IPS-11a (cell line): Measurements from ENCODE around the gene SCARB1.

ENCODE experiments used
- H3K4me3 ChIP-seq: one replicate; pipeline ENCODE4 v1.5.1; 2013; ENCODE audit warnings: low read depth, low read length, control low read depth

SCARB1 gene

GRCh38 chr12:124778411-124778810, 85.3 kb downstream of the SCARB1 start:
- H3K4me3 ChIP-seq, result no peak overlapping the region

- no peak overlapping the region for H3K4me3 ChIP-seq
Observed at GRCh38 chr12:124777399-124778372, 86.0 kb downstream of the SCARB1 start.

- H3K4me3 ChIP-seq, result no peak overlapping the region
Observed at GRCh38 chr12:124776125-124776513, 87.5 kb downstream of the SCARB1 start.

GRCh38 chr12:124774462-124775167, 89.0 kb downstream of the SCARB1 start:
- H3K4me3 ChIP-seq, result no peak overlapping the region

GRCh38 chr12:124774054-124774461, 89.6 kb downstream of the SCARB1 start:
- H3K4me3 ChIP-seq, result no peak overlapping the region

- no peak overlapping the region for H3K4me3 ChIP-seq
Observed at GRCh38 chr12:124772289-124773170, 91.1 kb downstream of the SCARB1 start.

GRCh38 chr12:124771462-124772288, 92.0 kb downstream of the SCARB1 start:
- no peak overlapping the region for H3K4me3 ChIP-seq

GRCh38 chr12:124770728-124771127, 92.9 kb downstream of the SCARB1 start:
- no peak overlapping the region for H3K4me3 ChIP-seq

GRCh38 chr12:124769881-124770512, 93.7 kb downstream of the SCARB1 start:
- no peak overlapping the region for H3K4me3 ChIP-seq

- no peak overlapping the region for H3K4me3 ChIP-seq
Observed at GRCh38 chr12:124769163-124769530, 94.5 kb downstream of the SCARB1 start.

- H3K4me3 ChIP-seq, result no peak overlapping the region
Observed at GRCh38 chr12:124768452-124769162, 95.1 kb downstream of the SCARB1 start.

GRCh38 chr12:124767066-124767821, 96.4 kb downstream of the SCARB1 start:
- H3K4me3 ChIP-seq, result no peak overlapping the region

- H3K4me3 ChIP-seq, result no peak overlapping the region
Observed at GRCh38 chr12:124766727-124767065, 97.0 kb downstream of the SCARB1 start.

GRCh38 chr12:124765581-124766489, 97.8 kb downstream of the SCARB1 start:
- no peak overlapping the region for H3K4me3 ChIP-seq

- no peak overlapping the region for H3K4me3 ChIP-seq
Observed at GRCh38 chr12:124764870-124765580, 98.6 kb downstream of the SCARB1 start.

- no peak overlapping the region for H3K4me3 ChIP-seq
Observed at GRCh38 chr12:124764451-124764850, 99.2 kb downstream of the SCARB1 start.

GRCh38 chr12:124763594-124763979, 100.1 kb downstream of the SCARB1 start:
- H3K4me3 ChIP-seq, result no peak overlapping the region
